IMR-90 (cell line): ENCODE data around the gene LRCOL1. TPM values are rescaled to one million over a fixed set of nuclear protein-coding genes. Genes with fewer than 3 reads are reported as not detected.
A peak's percentile ranks its signal among the peaks of the same experiment; 100 is the strongest.

Source experiments
- ATAC-seq: fragments of 200-7000 bp; cut with Tn5 transposase; 2 replicates; pipeline ENCODE4 v1.9.1; 2020; ENCODE audit warnings: low read depth, mild to moderate bottlenecking, moderate library complexity
- BruUV-seq: library from RNA; stranded (reverse); fragments of 400-500 nt; replicated peaks from 2 replicates; lab custom pipeline; 2021; lab: Mats Ljungman, UMichigan
- CTCF ChIA-PET: fragments of 300-600 bp; formaldehyde crosslinking; extraction: SDS; loops from one replicate; lab custom pipeline; 2021; ENCODE audit warnings: antibody characterized with exemption; lab: Yijun Ruan, JAX
- POLR2A ChIA-PET: fragments of 300-600 bp; sonication (Branson Sonifier 250); formaldehyde crosslinking; loops from one replicate; lab custom pipeline; 2022; ENCODE audit warnings: antibody characterized with exemption; ENCODE audit not compliant: unreplicated experiment; lab: Charles Lee
- DNase-seq: peaks from one replicate; pipeline ENCODE4 v3.0.0; 2013
- H2AFZ ChIP-seq: replicated peaks from 2 replicates; pipeline ENCODE3; 2013; ENCODE audit warnings: low read length, mild to moderate bottlenecking; ENCODE audit not compliant: poor library complexity
- H2AK5ac ChIP-seq: 2 replicates; pipeline ENCODE4 v1.6.1; 2013; ENCODE audit warnings: low read depth, low read length, inconsistent platforms
- H2AK9ac ChIP-seq: replicated peaks from 2 replicates; pipeline ENCODE3; 2013; ENCODE audit warnings: mild to moderate bottlenecking, low read depth, low read length, moderate library complexity; ENCODE audit not compliant: poor library complexity
- H2BK120ac ChIP-seq: 2 replicates; pipeline ENCODE4 v1.6.1; 2013; ENCODE audit warnings: low read depth, low read length, inconsistent platforms
- H2BK15ac ChIP-seq: 3 replicates; pipeline ENCODE4 v1.6.1; 2013; ENCODE audit warnings: low read depth, low read length, inconsistent platforms
- H2BK20ac ChIP-seq: 2 replicates; pipeline ENCODE4 v1.6.1; 2013; ENCODE audit warnings: low read depth, mild to moderate bottlenecking, inconsistent platforms, low read length, moderate library complexity
- H2BK5ac ChIP-seq: 2 replicates; pipeline ENCODE4 v1.6.1; 2013; ENCODE audit warnings: mild to moderate bottlenecking, low read depth, low read length, inconsistent platforms; ENCODE audit not compliant: poor library complexity, severe bottlenecking
- H3K14ac ChIP-seq: replicated peaks from 2 replicates; pipeline ENCODE4 v1.6.1; 2013; ENCODE audit warnings: low read depth, low read length, inconsistent platforms
- H3K18ac ChIP-seq: 2 replicates; pipeline ENCODE4 v1.6.1; 2013; ENCODE audit warnings: low read depth, low read length, control low read depth
- H3K23ac ChIP-seq: 2 replicates; pipeline ENCODE4 v1.6.1; 2013; ENCODE audit warnings: low read depth, low read length, inconsistent platforms
- H3K27ac ChIP-seq: 2 replicates; pipeline ENCODE4 v1.5.1; 2013; ENCODE audit warnings: mild to moderate bottlenecking, control low read depth, low read length; ENCODE audit not compliant: insufficient read depth
- H3K27me3 ChIP-seq: 2 replicates; pipeline ENCODE4 v1.6.1; 2013; ENCODE audit warnings: low read length; ENCODE audit not compliant: control insufficient read depth, insufficient read depth
- H3K36me3 ChIP-seq: 2 replicates; pipeline ENCODE4 v1.6.1; 2013; ENCODE audit warnings: low read length, mixed read lengths; ENCODE audit not compliant: control insufficient read depth, insufficient read depth
- H3K4ac ChIP-seq: 2 replicates; pipeline ENCODE4 v1.6.1; 2013; ENCODE audit warnings: low read depth, low read length, inconsistent platforms
- H3K4me1 ChIP-seq: 2 replicates; pipeline ENCODE4 v1.6.1; 2013; ENCODE audit warnings: low read length, mixed read lengths; ENCODE audit not compliant: control insufficient read depth, insufficient read depth
- H3K4me2 ChIP-seq: 2 replicates; pipeline ENCODE4 v1.6.1; 2013; ENCODE audit warnings: low read depth, mild to moderate bottlenecking, control low read depth, low read length, moderate library complexity
- H3K4me3 ChIP-seq: 2 replicates; pipeline ENCODE4 v1.5.1; 2013; ENCODE audit warnings: low read depth, mild to moderate bottlenecking, control low read depth, low read length, moderate library complexity; ENCODE audit not compliant: insufficient read depth
- H3K56ac ChIP-seq: 2 replicates; pipeline ENCODE4 v1.6.1; 2013; ENCODE audit warnings: low read length, inconsistent platforms; ENCODE audit not compliant: insufficient read depth; ENCODE audit errors: extremely low read depth
- H3K79me1 ChIP-seq, 2 experiments: 2 replicates each; pipeline ENCODE4 v1.6.1; 2013; ENCODE audit warnings: low read length in 2 of 2, inconsistent platforms in 1 of 2, low read depth in 1 of 2
- H3K9ac ChIP-seq: 2 replicates; pipeline ENCODE4 v1.6.1; 2013; ENCODE audit warnings: low read depth, low read length, control low read depth
- H3K9me1 ChIP-seq: 2 replicates; pipeline ENCODE4 v1.6.1; 2013; ENCODE audit warnings: low read length, inconsistent platforms; ENCODE audit not compliant: insufficient read depth
- H3K9me3 ChIP-seq: 2 replicates; pipeline ENCODE4 v1.6.1; 2013; ENCODE audit warnings: low read length; ENCODE audit not compliant: control insufficient read depth, insufficient read depth
- H4K20me1 ChIP-seq: 2 replicates; pipeline ENCODE4 v1.6.1; 2013; ENCODE audit warnings: low read length, inconsistent platforms; ENCODE audit not compliant: insufficient read depth
- H4K5ac ChIP-seq: 2 replicates; pipeline ENCODE4 v1.6.1; 2013; ENCODE audit warnings: mild to moderate bottlenecking, low read depth, low read length, control low read depth
- H4K8ac ChIP-seq, 2 experiments: 2 replicates each; pipeline ENCODE4 v1.6.1; 2013; ENCODE audit warnings: low read depth in 2 of 2, low read length in 2 of 2, control low read depth in 1 of 2, inconsistent platforms in 1 of 2
- H4K91ac ChIP-seq: 2 replicates; pipeline ENCODE4 v1.6.1; 2013; ENCODE audit warnings: low read depth, low read length, inconsistent platforms; ENCODE audit not compliant: insufficient read depth
- BHLHE40 ChIP-seq: fragments of 150-350 bp; IDR thresholded peaks from 2 replicates; pipeline ENCODE4 v1.6.1; 2016; ENCODE audit warnings: mild to moderate bottlenecking, low read depth, low read length
- SMC3 ChIP-seq: fragments of 150-350 bp; IDR thresholded peaks from 2 replicates; pipeline ENCODE4 v1.6.1; 2016; ENCODE audit warnings: low read depth, mild to moderate bottlenecking, antibody characterized with exemption, low read length, moderate library complexity
- WGBS, 2 experiments: methylation state at CpG; one replicate each; pipeline versions ENCODE4 v1.1.5 to v1.1.7; 2013; ENCODE audit warnings: missing lambda C conversion rate in 2 of 2; ENCODE audit not compliant: insufficient read length in 1 of 2; ENCODE audit errors: extremely low coverage in 2 of 2; 5-methylcytosine and 5-hydroxymethylcytosine counted together
- dilution Hi-C: fragments of 300-500 bp; cut with HindIII; formaldehyde crosslinking; loops from one replicate; pipeline ENCODE4 v1.14.3; 2018; ENCODE audit warnings: low sequenced_read_pairs; ENCODE audit not compliant: unreplicated experiment
- in situ Hi-C: fragments of 300-500 bp; cut with MboI; formaldehyde crosslinking; loops from 3 replicates; pipeline ENCODE4 v1.14.3; 2019; ENCODE audit warnings: low sequenced_read_pairs, inconsistent platforms, mixed read lengths
- intact Hi-C: fragments of 100-400 bp; cut with micrococcal nuclease; formaldehyde crosslinking; loops from 2 replicates; pipeline ENCODE4 v1.10.0; 2022
- polyA plus RNA-seq, 3 experiments: library from polyadenylated mRNA; depleted of rRNA; stranded (reverse); fragments of >200 nt; gene quantifications; 2 replicates each; pipeline ENCODE4 v1.2.3, GENCODE V29; 2012; ENCODE audit warnings: low replicate concordance in 1 of 3
- total RNA-seq: library from RNA; depleted of rRNA; stranded (reverse); fragments of >200 nt; gene quantifications from 2 replicates; pipeline ENCODE4 v1.2.3, GENCODE V29; 2012

LRCOL1 gene
- total and polyA plus RNA-seq, 2 of the 4 experiments (the other 2 are of a cell fraction): 1.0 TPM; not detected in 1

GRCh38 chr12:132596016-132596415, 14.4 kb downstream of the LRCOL1 start:
- H4K5ac ChIP-seq: no peak overlapping the region
- H2BK120ac ChIP-seq: no peak overlapping the region
- no peak overlapping the region for H3K4me3 ChIP-seq
- no peak overlapping the region for H2BK20ac ChIP-seq
- H4K8ac ChIP-seq: no peak overlapping the region
- dilution Hi-C loops: no loop called here
- no peak overlapping the region for H2AK5ac ChIP-seq
- H3K36me3 ChIP-seq: no peaks in the 10 kb centered on the region
- H2AK9ac ChIP-seq: peak overlapping the region; percentile 9
- H4K20me1 ChIP-seq: peaks cover 2% of the 10 kb centered on the region; the same call in 1 of the 2 replicates
- no peak overlapping the region for H3K56ac ChIP-seq
- no peak overlapping the region for H2BK5ac ChIP-seq
- H3K9ac ChIP-seq: no peak overlapping the region
- no peak overlapping the region for H2BK15ac ChIP-seq
- H3K4ac ChIP-seq: no peak overlapping the region
- TF ChIP-seq BHLHE40: peak; percentile 15; the same call in 1 of the 2 replicates
- TF ChIP-seq SMC3: no peak
- ATAC-seq (no peak), DNase-seq (peak; percentile 55)
- no peak overlapping the region for H4K91ac ChIP-seq
- peaks cover 7% of the 10 kb centered on the region; the same call in 1 of the 2 replicates for H3K4me1 ChIP-seq
- H3K4me2 ChIP-seq: no peak overlapping the region
- WGBS, 2 experiments: 66% methylated on average over 10 of the region's 18 CpGs; no CpG with 5 or more reads in 1 of the 2 experiments
- ChIA-PET CTCF (no interaction called here), POLR2A (no interaction called here)
- no peaks in the 10 kb centered on the region; the same call in 1 of the 2 replicates for H3K27me3 ChIP-seq
- intact Hi-C loops: no loop called here
- H3K14ac ChIP-seq: no peak overlapping the region
- no peak overlapping the region for H3K23ac ChIP-seq
- H3K27ac ChIP-seq: no peak overlapping the region
- peak overlapping the region; percentile 66 for H2AFZ ChIP-seq
- in situ Hi-C loops: no loop called here
- no peak overlapping the region for H3K18ac ChIP-seq
- H3K79me1 ChIP-seq: no peaks in the 10 kb centered on the region
- 0 out of 2 replicates have a peak, but pooled peaks cover 7% of the 10 kb centered on the region for H3K9me1 ChIP-seq
- no TSS peak for BruUV-seq
- H3K9me3 ChIP-seq: no peaks in the 10 kb centered on the region
